K562 (cell line): ENCODE results near the gene APOBEC3A. TPM values are rescaled to one million over a fixed set of nuclear protein-coding genes. Genes with fewer than 3 reads are reported as not detected.
A peak's percentile ranks its signal among the peaks of the same experiment; 100 is the strongest.

Experiments used
- CLOCK ChIP-seq: fragments of 250-450 bp; sonication (Bioruptor Pico); IDR thresholded peaks from 2 replicates; pipeline ENCODE4 v1.4.0; 2020; ENCODE audit warnings: mild to moderate bottlenecking, moderate library complexity, borderline replicate concordance
- CREB1 ChIP-seq, 2 experiments: sonication (generic) in 1 of 2; formaldehyde crosslinking in 1 of 2; IDR thresholded peaks; 2 replicates each; pipeline versions ENCODE4 v1.6.1 to v1.8.0; 2012 to 2022; ENCODE audit warnings: inconsistent platforms in 1 of 2, mild to moderate bottlenecking in 1 of 2, missing genetic modification reagents in 1 of 2, moderate library complexity in 1 of 2
- DDX20 ChIP-seq: fragments of 450-650 bp; IDR thresholded peaks from 2 replicates; pipeline ENCODE4 v1.6.1; 2016; ENCODE audit warnings: missing genetic modification characterization, low read depth, mild to moderate bottlenecking, missing compliant biosample characterization, moderate library complexity
- EGR1 ChIP-seq: fragments of 450-650 bp; conservative IDR thresholded peaks from 2 replicates; pipeline ENCODE4 v1.6.1; 2017; ENCODE audit warnings: mild to moderate bottlenecking
- FOXA1 ChIP-seq: fragments of 450-650 bp; IDR thresholded peaks from 2 replicates; pipeline ENCODE4 v1.6.1; 2016; ENCODE audit warnings: mild to moderate bottlenecking, borderline replicate concordance
- HNRNPLL ChIP-seq: fragments of 200-400 bp; formaldehyde crosslinking; IDR thresholded peaks from 2 replicates; pipeline ENCODE4 v1.6.1; 2017; ENCODE audit warnings: low read length, low read depth, mild to moderate bottlenecking; ENCODE audit not compliant: poor library complexity, severe bottlenecking
- KAT2B ChIP-seq: IDR thresholded peaks from one replicate; pipeline ENCODE4 v1.6.1; 2012; ENCODE audit warnings: low read depth, mild to moderate bottlenecking, control low read depth, inconsistent platforms, low read length, moderate library complexity
- MTA2 ChIP-seq: fragments of 450-650 bp; IDR thresholded peaks from 2 replicates; pipeline ENCODE4 v1.6.1; 2016; ENCODE audit warnings: low read depth
- RBFOX2 ChIP-seq: fragments of 200-400 bp; formaldehyde crosslinking; IDR thresholded peaks from 2 replicates; pipeline ENCODE4 v1.6.1; 2017; ENCODE audit warnings: low read depth, mild to moderate bottlenecking, low read length, moderate library complexity
- SMARCA4 ChIP-seq: fragments of 450-650 bp; IDR thresholded peaks from 2 replicates; pipeline ENCODE4 v1.6.1; 2016
- ZC3H4 ChIP-seq: sonication (generic); formaldehyde crosslinking; IDR thresholded peaks from 2 replicates; pipeline ENCODE4 v1.9.0; 2021; ENCODE audit warnings: missing genetic modification reagents, borderline replicate concordance
- ZFP1 ChIP-seq: fragments of 450-650 bp; formaldehyde crosslinking; IDR thresholded peaks from 2 replicates; pipeline ENCODE4 v1.4.0; 2020; ENCODE audit warnings: mild to moderate bottlenecking, mixed read lengths
- ZFP91 ChIP-seq: sonication (generic); formaldehyde crosslinking; IDR thresholded peaks from 2 replicates; pipeline ENCODE4 v1.8.0; 2022; ENCODE audit warnings: mild to moderate bottlenecking, missing genetic modification reagents
- ZNF280B ChIP-seq: fragments of 250-450 bp; sonication (Bioruptor Pico); IDR thresholded peaks from 2 replicates; pipeline ENCODE4 v1.5.1; 2021; ENCODE audit warnings: mild to moderate bottlenecking
- ZNF778 ChIP-seq: fragments of 450-650 bp; formaldehyde crosslinking; IDR thresholded peaks from 2 replicates; pipeline ENCODE4 v1.4.0; 2020; ENCODE audit warnings: mild to moderate bottlenecking, moderate library complexity
- polyA plus RNA-seq, 8 experiments: library from polyadenylated mRNA; depleted of rRNA in 4 of 8; stranded (reverse) in 5 of 8; unstranded in 3 of 8; fragments of >200 nt; fragmentation: Nextera tagmentation in 2 of 8; fragmentation: Illumina TruSeq in 1 of 8; extraction: Ambion mirVana in 2 of 8; extraction: Trizol in 1 of 8; gene quantifications; 2 replicates each; pipeline versions ENCODE4 v1.2.1 to v1.2.3, GENCODE V29; 2011 to 2014; ENCODE audit warnings: inconsistent platforms in 1 of 8, missing spikeins in 1 of 8
- total RNA-seq, 7 experiments: library from RNA; depleted of rRNA in 6 of 7; stranded (reverse); fragments of >200 nt in 6 of 7; fragmentation: Illumina TruSeq in 2 of 7; extraction: Trizol in 2 of 7; gene quantifications; 2 replicates each; pipeline versions ENCODE4 v1.2.1 to v1.2.3, GENCODE V29; 2011 to 2021; ENCODE audit warnings: low replicate concordance in 1 of 7

The APOBEC3A gene
- total and polyA plus RNA-seq, 9 of the 15 experiments (the other 6 are each of a cell fraction or from before 2014, with no cell fraction given): 0.04 TPM; not detected in 8

GRCh38 chr22:38981992-38982927, 24.9 kb downstream of the APOBEC3A start, which contains the start of gene APOBEC3B (continued):
- TF ChIP-seq ZNF280B (CRISPR knock-in tag) (no peak), SMARCA4 (peak; percentile 12; the same call in 1 of the 2 replicates), CLOCK (CRISPR knock-in tag) (no peak), DDX20 (tag) (no peak), ZC3H4 (no peak), KAT2B (no peak), MTA2 (no peak), ZNF778 (CRISPR knock-in tag) (no peak), EGR1 (no peak), ZFP1 (CRISPR knock-in tag) (no peak), FOXA1 (no peak), CREB1 (IDR thresholded peaks at IDR 0.05) (no peak), CREB1 (CRISPR knock-in tag; IDR thresholded peaks at IDR 0.05) (no peak), RBFOX2 (peak; percentile 63), ZFP91 (CRISPR knock-in tag) (no peak), HNRNPLL (no peak)
